ENCODE measurements around the gene SPINT1. TPM values are rescaled to one million over a fixed set of nuclear protein-coding genes. Genes with fewer than 3 reads are reported as not detected.
"Not testable (repeated sequence)": the region's sequence is repeated elsewhere in the genome, so short reads cannot be mapped to it uniquely, and the experiment has no call there.

Gene SPINT1
- total RNA-seq, 1 experiment from 2014 or later = 534 TPM

DNA sequence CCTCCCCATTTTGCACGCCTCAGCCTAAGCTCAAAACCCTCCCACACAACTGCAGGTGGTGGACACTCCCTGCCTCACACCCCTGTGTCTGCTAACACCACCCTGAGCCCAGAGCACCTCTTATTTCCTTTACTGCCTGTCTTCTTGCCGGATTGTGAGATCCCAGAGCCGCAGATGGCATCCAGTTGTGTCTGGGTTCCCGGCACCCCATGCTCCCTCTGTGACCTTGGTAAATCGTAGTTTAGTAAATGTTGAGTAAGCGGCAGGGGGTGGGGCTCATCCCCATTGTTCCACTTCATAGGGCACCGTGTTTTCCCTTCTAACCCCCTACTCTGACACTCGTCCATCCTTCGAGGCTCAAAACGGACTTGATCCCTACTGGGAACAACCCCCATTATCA, 14.9 kb downstream of the SPINT1 start:
- DNase-seq (ENCODE audit: low spot score) = no peak

DNA sequence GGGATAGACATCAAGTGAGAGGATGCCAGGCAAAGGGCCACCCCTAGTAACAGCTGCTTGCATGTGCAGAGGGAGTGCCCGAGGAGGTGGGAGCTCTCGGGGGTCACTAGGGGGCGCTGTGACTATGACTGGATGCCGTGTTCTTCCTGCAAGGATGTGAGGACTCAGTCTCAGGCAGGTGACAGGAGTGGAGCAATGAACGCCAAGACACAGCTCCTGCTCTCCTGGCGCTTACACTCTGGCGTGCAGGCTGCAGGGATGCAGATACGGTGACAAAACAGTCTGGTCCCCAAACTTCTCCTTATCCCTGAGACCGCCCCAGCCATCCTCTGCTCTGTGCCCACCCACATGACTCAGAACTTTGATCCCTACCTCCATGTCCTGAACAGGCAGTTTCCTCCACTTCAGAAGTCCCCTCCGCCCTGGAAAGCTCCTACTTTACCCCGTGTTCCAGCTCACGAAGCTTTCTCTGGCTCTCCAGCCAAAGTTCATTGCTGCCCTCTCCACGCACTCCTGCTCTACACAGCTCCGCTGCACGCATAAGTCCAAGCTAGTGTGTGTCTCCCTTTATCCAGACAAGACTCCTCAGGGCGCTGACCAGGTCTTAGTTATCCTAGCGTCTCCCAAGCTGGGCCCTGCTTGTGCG, 15.5 kb downstream of the SPINT1 start:
- peak; percentile 88 for DNase-seq (ENCODE audit: low spot score)

DNA sequence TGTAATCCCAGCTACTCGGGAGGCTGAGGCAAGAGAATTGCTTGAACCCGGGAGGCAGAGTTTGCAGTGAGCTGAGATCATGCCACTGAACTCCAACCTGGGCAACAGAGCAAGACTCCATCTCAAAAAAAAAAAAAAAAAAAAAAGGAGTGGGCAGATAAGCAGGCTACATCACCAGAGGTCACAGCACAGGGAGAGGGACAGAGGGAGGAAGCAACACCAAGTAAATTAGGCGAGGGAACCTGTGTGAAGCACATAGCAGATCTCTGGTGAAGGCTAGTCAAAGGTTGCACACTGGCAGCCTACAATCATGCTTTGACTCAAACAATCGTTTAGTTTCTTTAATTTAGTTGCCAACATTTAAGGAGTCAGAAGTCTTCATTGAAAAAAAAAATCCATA, 17.3 kb downstream of the SPINT1 start:
- DNase-seq (ENCODE audit: low spot score) = not testable (repeated sequence)

DNA sequence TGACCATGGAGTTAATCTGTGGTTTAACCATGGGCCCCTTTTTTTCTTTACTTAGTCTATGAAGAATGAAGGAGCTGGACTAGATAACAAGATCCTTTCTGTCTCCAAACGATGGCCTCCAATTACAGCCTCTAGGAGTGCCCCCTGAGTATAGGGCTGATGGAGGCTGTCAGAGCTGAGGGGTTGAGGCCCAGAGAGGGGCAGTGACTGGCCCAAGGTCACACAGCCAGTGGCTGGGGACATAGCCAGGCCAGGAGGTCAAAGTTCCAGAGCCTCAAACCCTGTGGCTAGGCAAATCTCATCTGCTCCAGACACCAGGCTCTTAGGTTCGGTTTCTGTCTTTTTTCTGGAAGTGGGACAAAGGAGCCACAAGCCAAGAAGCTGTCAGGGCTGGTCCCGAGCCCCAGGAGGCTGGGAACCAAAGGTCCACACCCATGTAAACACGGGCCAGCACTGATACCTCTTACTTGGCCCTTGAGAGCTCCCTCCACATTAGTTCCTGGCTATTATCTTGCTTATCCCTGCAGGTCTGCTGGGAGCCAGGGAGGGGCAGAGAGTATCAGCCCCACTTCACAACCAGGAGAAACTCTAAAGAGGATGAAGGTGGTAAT, 19.9 kb downstream of the SPINT1 start:
- DNase-seq (ENCODE audit: low spot score) = no peak

DNA sequence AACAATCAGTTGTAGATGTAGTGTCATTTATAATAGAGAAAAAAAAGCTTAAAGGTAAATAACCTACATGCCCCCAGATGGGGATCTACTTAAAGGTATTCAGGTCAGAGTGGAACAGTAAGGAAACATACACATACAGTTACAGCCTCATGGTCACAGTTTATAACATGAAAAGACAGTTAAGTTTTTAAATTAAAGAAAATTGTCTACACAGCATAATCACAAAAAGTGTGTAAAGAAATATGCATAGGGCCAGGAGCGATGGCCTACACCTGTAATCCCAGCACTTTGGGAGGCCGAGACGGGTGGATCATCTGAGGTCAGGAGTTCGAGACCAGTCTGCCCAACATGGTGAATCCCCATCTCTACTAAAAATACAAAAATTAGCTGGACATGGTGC, 23.4 kb downstream of the SPINT1 start:
- no peak for DNase-seq (ENCODE audit: low spot score)

DNA sequence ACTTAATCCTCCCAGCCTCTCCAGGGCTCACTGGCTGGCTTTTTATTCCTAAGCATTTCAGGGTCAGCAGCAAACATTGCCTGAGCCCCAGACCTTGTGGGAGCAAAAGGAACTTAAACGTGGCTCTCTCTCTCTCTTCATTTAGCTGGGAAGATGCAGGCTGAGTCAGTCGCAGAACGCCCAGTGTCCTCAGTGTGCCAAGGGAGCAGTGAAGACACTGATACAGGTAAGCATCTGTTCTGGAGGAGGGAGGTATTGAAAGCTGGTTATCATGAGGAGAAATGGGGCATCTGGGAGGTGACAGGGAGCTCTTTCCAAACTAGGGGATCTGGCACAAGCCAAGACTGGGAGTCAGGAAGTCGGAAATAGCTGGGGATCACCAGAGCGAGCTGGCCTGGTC, 25.8 kb downstream of the SPINT1 start:
- DNase-seq (ENCODE audit: low spot score) = no peak

DNA sequence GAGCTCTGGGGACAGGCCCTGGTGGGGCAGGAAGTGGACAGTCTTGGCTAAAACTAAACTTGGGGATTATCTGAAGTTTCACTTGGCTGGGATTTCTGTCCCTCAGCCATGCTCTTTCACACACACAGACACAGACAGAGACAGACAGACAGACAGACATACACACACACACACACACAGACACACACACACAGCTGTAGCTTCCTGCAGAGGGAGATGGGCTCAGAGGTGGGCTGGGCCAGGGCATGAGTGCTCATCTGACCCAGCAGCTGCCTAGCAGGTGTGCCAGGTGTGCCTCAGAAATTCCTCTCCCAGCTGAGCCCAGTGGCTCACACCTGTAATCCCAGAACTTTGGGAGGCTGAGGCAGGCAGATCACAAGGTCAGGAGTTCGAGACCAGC, 26.9 kb downstream of the SPINT1 start:
- no peak for DNase-seq (ENCODE audit: low spot score)

DNA sequence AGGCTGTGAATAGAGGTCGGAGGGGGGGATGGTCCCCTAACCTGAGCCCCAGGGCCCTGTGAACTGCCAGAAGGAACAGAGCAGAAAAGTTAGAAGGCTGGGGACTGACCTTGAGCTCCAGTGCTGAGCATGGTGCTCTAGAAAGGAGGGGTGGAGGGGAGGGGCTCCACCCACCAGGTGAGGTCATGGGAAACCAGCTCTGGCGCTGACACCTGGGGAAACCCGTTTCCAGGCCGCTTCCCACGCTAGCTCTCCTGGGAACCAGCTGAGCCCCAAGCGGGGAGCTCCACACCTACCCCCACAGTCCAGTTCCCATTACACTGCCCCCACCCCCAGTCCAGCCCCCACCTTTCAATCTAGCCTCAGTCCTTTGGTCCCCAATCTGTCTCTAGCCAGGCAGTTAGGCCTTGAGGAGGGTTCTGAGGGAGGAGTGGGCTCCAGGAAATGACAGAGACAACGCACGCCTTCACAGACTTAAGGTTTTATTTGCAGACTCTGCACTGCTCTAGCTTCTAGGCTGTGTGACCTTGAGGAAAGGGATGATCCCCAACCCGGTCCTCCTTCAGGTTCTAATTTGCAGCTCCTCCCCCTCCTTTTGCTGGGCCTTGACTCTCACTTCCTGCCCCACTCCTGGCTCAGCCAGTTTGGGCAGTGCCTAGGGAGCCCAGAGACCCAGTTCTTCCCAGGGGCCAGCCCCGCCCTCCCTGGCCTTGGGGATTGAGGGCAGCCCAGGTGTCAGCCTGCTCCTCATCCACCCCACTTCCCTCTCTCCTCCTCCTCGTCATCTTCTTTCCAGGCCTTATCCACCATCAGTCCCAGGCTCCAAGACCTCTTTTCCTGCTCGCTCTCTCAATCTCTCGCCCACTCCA, 28.1 kb downstream of the SPINT1 start:
- peak; percentile 92 for DNase-seq (ENCODE audit: low spot score)

DNA sequence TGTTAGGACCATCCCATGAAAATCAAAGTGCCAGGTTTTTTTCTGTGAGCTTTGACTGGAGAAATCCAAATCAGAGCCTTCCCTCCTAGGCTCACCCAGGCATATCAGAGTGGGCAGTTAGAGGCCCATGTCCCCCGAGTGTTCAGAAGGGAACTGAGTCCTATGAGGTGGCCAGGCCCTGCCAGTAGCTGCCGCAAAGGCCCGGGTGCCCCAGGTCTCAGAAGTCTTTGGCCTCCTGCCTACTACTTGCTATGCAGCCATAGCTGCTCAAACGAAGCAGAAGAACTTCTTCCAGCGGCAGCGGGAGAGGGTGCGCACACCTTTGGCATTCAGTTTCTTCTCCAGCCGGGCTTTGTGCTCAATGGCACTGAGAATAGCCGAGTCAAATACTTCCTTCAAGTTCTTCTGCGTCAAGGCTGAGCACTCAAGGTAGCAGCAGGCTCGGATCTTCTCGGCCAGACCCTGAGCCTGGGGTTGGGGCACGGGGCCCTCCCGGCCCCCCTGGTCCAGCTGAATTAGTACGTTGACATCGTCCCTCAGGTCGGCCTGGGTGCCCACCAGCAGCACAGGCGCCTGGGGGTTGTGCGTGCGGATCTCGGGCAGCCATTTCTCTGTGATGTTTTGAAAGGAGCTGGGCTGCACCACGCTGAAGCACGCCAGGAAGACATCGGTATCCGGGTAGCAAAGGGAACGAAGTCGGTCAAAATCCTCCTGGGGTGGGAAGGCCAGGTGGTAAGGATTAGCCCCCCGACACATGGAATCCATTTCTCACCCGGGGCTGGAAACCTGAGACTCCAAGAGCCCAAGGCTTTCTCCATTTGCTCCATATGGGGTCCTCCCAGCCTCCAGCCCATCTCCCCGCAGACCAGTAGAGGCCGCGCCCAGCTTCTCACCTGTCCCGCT, 29.2 kb downstream of the SPINT1 start:
- no peak for DNase-seq (ENCODE audit: low spot score)

DNA sequence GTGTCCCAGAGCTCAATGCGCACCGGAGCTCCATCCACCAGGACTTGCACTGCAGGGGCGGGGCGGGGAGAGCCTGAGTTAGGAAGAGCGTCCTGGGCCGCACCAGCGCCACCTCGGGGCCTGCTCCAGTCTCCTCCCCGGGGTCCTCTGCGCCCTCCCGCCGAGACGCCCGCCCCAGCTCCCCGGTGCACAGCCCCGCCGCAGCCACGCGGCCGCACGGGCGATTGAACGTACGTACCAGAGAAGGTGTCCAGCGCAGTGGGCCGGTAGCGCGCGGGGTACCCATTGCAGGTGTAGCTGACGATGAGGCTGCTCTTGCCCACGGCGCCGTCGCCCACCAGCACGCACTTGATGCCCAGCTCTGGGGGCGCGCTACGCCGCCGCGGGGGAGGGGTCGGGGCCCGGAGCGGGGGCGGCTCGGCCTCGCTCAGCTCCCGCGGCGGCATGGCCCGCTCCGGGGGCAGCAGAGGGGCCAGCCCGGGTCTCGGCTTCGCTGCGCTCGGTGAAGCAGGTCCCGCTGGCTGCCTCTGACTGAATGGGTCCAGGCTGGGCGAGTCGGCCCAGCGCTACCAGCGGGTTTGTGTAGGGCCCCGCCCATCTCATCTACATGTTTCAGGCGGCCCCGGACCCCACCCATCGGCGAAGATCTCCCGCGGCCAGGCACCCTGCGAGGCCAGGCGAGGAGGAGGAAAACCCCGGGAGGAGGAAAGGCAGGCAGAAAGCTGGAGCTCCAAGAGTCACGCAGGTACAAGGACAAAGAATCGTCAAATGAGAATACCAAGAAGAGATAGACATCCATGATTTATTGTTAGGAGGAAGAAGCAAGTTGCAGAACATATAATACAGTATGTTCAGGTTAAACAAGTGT, 30.1 kb downstream of the SPINT1 start, which contains the start of gene RHOV:
Gene RHOV (minus strand): TSS at position 541 of the 868 bp plus-strand sequence. CDS start 95 bp downstream, at position 446.
- peak; percentile 86 for DNase-seq (ENCODE audit: low spot score)

DNA sequence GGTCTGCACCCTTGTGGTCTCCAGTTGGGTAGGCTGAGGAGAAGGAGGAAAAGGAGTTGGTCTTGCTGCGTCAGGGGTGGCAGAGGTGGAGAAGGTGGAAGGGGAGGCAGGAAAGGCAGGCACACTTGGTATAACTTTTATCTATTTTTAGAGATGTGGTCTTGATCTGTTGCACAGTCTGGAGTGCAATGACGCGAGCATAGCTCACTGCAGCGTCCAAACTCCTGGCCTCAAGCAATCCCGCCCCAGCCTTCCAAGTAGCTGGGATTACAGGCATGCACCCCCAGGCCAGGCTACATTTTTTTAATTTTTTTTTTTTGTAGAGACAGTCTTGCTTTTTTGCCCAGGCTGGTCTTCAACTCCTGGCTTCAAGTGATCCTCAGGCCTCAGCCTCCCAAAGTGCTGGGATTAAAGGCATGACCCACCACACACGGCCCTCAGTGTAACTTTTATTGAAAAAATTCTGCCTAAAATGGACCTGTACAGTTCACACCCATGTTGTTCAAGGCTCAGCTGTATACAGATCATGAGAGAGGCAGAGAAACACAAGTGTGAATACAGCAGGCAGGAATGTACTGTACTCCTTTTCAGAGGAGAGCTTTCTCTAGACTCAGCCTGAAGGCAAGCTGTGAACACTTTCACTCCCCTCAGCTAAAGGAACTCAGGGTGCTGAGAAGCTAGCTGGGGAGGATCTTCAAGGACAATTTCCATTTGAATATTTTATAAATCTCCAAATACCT, 32.3 kb downstream of the SPINT1 start:
- DNase-seq (ENCODE audit: low spot score) = no peak

DNA sequence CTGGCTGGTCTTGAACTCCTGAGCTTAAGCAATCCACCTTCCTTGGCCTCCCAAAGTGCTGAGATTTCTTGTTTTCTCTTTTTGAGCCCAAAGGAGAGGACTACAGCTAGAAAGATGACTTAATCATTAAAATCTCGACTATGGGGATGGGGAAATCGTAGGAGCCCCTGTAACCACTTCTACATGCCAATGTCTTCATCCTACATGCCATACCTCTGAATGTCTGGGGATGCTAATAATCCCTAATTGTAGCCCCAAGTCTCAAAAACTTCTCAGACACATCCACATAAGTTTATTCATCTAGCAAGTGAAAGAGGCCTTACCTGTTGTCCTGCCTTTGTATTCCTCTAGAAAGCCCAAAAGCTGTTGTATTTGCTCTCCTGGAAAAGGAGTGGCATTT, 33.8 kb downstream of the SPINT1 start:
- no peak for DNase-seq (ENCODE audit: low spot score)

DNA sequence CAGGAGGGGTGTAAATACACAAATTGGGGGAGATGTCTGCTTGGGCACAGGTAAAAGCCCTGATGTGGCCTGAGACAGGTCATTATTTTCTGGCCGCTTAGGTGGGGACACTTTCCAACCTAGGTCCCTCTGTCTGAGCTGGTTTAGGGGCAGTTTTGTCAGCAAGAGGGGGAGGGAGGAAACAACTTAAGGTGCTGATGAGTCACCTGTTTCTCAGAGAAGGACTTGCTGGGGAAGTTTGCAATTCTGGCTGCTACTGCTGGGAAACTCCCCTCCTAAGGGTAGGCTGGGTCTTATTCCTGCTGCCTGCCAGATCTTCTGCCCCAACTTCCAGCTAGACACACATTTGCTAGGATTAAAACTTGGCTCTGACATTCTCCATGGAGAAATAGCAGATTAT, 34.9 kb downstream of the SPINT1 start:
- DNase-seq (ENCODE audit: low spot score) = peak; percentile 51

DNA sequence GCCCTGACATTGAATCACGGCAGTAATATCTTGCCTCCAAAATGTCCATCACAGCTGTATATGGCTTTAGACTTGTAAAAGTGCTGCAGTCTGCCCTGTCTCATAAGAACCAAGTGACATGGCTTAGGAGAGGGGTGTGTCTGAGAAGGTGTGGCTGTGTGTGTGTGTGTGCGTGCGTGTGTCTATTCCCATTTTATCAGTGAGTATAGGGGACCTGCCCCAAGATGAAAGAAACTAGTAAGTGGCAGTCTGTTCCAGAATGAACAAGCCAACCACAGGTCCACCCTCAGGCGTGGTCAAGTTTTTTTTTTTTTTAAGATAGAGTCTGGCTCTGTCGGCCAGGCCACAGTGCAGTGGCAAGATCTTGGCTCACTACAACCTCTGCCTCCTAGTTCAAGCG, 35.8 kb downstream of the SPINT1 start:
- no peak for DNase-seq (ENCODE audit: low spot score)

DNA sequence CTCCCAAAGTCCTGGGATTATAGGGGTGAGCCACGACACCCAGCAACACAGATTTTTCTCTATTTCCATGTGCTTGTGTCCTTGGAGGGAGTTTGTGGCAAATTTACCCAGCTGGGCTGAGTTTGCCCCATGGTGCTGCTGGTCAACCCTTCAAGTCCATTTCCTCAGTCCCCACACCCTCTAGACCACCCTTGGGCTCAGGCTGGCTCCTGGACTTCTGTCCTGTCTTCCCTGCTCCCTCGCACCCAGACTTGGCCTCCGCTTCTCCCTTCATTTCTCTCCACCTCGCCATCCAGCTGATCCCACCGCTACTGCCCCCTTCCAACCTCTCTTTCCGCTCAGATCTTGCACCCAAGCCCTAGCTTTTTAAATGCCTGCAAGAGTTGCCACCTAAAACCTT, 37.5 kb downstream of the SPINT1 start:
- DNase-seq (ENCODE audit: low spot score) = no peak

DNA sequence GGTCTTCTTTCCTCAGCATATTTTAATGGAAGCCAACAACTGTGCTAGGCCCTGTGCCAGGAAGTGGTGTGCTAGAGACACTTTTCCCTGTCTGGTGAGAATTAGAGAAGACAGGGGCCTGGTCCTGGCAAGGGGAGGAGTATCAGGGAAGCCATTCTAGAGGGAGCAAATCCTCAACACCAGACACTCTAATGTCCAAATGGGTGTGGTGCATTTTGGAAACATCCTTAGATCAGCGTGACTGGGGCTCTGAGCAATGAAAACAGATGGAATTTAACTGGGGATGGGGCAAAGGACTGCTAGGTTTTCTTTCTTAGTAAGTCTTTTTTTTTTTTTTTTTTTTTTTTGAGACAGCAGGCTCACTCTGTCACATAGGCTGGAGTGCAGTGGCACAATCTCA, 42.7 kb downstream of the SPINT1 start:
- no peak for DNase-seq (ENCODE audit: low spot score)

DNA sequence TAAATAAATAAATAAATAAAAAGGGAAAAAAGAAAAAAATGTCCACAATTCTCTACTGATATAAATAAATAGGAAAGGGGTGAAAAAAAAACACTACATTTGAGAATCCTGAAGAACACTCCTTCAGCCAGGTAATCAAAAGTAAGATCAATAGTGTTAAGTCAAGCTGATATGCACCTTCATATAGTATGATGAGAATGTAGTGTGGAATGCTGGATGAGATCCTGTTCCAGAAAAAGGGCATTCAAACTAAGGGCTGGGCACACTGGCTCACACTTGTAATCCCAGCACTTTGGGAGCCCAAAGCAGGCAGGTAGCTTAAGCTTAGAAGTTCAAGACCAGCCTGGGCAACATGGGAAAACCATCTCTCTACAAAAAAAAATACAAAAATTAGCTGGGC, 45.3 kb downstream of the SPINT1 start:
- DNase-seq (ENCODE audit: low spot score) = no peak

DNA sequence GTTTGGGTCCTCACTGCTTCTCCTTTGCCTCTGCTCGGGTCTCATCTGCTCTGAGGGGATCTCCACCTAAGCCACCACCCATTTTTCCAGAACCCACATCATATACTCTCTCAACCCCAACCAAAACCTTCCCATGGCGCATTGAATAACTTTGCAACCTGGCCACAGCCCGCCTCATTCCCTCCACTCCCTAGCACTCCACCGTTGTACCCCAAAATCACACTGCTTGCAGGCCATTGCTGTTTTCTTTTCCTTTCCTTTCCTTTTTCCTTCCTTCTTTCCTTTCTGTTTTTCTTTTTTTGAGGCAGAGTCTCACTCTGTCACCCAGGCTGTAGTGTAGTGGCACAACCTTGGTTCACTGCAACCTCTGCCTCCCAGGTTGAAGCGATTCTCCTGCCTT, 47.3 kb downstream of the SPINT1 start:
- no peak for DNase-seq (ENCODE audit: low spot score)

DNA sequence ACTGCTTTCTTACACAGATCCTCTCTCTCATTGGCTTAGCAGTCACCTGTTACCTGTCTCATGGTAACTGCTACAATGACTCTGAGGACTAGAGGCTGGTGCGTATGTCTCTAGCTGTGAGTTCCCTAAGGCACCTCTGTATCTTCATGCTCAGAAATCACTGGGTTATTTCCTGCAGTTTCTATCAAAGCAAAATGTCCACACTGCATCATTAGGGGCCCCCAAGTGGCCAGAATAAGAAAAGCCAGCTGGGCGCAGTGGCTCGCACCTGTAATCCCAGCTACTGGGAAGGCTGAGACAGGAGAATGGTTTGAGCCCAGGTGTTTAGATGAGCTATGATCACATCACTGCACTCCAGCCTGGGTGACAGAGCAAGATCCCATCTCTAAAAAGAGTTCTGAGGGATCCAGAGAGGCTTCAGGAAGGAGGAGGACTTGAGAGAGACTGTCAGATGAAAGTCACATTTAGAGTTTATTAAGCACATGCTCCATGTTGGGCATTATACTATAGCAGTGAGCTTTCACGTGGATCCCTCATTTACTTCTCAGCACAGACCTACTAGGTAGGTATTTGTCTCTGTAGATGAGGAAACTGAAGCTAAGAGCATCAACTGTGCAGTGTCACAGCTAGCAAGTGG, 48.1 kb downstream of the SPINT1 start:
- peak; percentile 92 for DNase-seq (ENCODE audit: low spot score)
